ENCODE measurements around the gene LRRC8C.

The LRRC8C gene

DNA sequence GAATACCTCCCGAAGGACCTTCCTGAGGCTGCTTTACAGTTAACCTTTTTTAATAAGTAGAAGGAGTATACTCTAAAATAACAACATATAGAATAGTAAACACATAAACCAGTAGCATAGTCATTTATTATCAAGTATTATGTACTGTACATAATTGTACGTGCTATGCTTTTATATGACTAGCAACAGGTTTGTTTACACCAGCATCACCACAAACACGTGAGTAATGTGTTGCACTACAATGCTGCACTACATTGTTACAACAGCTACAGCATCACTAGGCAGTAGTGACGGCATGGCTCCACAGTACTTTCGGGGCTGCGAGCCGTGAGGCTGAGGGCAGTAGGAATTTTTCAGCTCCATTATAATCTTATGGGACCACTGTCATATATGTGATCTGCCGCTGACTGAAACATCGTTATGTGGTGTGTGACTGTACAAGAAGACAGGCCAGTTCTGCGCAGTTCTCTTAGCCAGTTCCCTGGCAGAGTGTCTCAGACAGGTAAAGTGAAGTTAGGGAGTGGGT lies 105.1 kb downstream of the LRRC8C start:
- DNase-seq: no peak

DNA sequence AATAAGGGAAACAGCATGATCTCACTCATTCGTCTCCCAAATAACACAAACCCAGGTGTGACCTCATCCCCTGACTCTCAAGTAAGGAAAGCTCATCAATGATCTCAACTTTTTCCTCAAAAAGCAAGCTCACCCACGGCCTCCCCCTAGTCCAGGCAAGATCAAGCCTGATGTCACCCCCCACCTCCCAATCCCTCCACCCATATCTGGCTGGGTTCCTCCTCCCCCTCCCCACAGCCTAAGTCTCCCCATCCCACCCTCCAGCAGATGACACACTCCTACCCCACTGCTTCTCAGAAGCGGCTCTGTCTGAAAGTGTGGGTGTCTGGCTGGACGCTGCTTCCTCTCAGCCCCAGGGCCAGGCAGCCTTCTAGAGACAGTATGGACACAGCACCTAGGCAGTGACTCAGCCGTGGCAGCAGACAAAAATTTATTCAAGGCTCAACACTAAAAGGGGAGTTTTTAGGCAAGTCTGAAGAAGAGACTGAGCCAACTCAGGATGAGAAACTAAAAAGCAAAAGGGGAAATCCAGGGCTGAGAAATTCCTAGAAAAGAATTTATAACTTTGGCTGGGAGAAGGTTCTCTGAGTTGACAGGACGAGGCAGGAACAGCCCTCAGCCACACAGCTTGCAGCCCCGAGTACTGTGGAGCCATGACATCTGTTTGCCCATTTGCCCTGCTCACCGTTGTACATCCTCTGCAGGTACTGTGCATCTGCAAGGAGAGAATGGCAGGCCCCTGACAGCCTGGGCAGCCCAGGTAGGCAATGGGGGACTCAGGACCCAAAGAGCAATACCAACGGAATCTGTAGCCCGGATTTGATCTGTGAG lies 106.3 kb downstream of the LRRC8C start:
- no peak for DNase-seq

- DNase-seq: no peak
These were observed 106.9 kb downstream of the LRRC8C start for GRCh38 chr1:89739844-89740216.

DNA sequence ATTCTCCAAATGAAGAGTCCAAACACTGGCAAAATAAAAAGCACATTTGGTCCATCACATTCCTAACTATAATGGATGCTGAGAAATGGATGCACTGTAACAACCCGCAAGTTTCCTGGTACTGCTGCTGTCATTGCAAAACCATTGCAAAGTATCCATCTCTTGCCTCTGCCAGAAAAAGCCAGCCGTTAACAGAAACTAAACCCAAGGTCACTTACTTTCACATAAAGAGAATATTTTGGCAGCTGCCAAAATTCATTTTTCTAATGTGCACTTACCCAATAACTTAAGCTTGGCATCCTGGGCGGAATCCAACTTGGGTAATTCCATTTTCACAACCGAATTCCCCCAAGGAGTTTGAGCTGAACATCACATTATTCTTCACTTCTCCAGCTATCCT lies 110.9 kb downstream of the LRRC8C start:
- no peak for DNase-seq

GRCh38 chr1:89746424-89747149 lies 113.7 kb downstream of the LRRC8C start:
- DNase-seq: no peak

GRCh38 chr1:89753761-89754160 lies 120.8 kb downstream of the LRRC8C start:
- DNase-seq: no peak

GRCh38 chr1:89754518-89754917 lies 121.6 kb downstream of the LRRC8C start:
- DNase-seq: peak; percentile 49

- no peak for DNase-seq
These were observed 122.7 kb downstream of the LRRC8C start for GRCh38 chr1:89755591-89755990.

DNA sequence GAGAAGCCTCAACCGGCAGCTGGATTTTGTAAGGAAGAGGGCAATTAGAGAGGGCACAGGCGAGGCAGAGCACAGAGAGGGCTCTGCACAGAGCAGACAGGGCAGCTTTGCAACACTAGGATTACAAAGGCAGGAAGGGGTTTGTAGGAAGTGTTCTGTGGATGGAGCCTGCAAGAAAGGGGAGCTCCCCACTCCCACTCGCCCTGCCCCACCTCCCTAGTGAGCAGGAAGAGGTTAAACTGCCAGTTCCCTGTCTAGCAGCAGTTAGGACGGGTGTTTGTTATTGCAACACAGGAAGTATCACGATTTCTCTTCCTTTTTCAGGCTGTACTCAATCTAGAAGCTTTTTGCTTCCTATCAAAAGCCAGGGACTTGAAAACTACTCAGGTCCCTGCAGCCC lies 124.6 kb downstream of the LRRC8C start:
- DNase-seq: peak; percentile 92

GRCh38 chr1:89758156-89758555 lies 125.2 kb downstream of the LRRC8C start:
- no peak for DNase-seq

- no peak for DNase-seq
These were observed 126.1 kb downstream of the LRRC8C start for GRCh38 chr1:89759036-89759435.

DNA sequence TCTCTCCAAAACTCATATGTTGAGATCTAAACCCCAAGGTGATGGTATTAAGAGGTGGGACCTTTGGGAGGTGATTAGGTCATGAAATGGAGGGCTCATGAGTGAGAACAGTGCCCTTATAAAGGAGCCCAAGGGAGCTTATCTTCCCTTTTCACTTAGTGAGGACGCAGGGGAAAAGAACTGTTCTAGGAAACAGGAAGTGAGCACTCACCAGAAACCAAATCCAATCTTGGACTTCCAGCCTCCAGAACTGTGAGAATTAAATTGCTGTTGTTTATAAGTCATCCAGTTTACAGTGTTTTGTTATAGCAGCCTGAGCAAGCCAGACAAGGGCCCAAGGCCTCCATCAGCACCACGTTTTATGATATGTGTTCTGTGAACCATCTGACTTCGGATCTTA lies 127.6 kb downstream of the LRRC8C start:
- no peak for DNase-seq

DNA sequence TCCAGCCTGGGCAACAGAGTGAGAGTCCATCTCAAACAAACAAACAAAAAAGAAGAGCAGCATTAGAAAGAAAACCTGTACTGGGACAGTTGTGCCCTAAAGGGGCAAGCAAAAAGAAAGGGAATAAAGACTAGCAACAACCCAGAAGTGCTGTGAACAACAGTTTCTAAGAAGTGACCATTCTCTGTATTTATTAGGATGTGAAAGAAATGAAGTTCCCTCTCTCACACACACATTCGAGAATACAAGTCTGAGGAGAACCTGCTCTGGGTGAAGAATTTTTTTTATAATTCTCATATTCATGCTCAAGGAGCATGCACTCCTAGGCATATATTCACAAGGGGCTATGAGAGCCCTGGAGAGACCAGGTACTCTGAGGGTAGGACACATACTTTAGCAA lies 128.4 kb downstream of the LRRC8C start:
- DNase-seq: no peak

GRCh38 chr1:89761901-89762300 lies 129.0 kb downstream of the LRRC8C start:
- DNase-seq: no peak

DNA sequence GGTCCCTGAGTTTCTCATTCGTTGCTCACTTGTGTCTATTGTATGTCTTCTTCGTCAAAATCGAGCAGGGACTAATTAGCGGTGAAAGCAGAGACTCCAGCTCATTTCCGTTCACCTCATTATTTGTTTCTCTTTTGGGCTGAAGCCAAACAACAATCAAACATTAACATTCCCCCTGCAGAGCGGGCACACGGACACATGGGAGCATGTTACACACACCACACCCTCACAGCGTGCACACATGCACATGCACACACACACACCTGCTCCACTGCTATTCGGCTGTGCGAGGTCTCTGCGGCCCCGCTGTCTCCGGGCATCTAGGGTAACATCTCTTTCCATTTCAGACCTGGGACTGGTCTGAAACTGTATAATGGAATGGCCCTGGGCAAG lies 129.5 kb downstream of the LRRC8C start:
- no peak for DNase-seq

DNA sequence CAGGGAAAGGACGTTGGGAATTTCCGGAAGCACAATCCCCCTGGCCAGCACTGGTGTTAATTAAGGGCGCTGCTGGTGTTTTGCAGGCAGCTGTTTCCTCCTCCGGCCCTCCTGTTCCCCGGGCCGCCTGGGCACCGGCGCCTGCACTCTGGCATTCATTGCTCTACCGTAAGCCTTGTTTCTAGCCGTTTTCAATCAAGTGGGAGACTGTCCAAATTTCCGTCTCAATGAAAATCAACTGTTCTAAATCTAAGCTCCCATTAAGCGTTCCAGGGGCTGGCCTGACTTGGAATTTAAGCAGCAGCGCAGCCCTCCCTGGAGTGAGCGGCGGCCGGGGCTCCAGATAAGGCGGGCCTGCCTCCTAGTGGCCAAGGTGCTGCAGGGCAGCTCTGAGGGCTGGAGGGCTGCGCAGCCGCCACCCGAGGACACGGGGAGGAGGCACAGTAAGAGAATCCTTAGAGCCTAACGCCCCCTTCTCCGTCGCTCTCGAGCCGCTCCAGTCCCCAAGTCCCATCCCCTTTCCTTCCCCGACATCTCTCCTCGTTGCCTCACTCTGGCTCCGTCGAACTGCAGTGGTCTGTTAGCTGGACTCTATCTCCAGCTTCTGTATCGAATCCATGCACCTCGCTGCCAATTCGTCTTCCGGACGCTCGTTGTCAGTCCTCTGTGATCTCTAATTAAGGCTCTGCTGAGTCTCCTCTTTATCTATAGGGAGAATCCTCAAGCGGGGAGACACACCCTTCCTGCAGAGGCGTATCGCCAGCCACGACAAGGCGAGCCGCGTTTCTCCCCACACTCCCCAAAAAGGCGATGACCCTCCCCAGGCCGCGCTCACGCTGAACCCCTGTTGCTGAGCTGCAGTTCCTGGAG lies 130.1 kb downstream of the LRRC8C start:
- DNase-seq: no peak

- DNase-seq: no peak
These were observed 130.7 kb downstream of the LRRC8C start for GRCh38 chr1:89763649-89763986.

GRCh38 chr1:89765774-89766173 lies 132.9 kb downstream of the LRRC8C start:
- no peak for DNase-seq

DNA sequence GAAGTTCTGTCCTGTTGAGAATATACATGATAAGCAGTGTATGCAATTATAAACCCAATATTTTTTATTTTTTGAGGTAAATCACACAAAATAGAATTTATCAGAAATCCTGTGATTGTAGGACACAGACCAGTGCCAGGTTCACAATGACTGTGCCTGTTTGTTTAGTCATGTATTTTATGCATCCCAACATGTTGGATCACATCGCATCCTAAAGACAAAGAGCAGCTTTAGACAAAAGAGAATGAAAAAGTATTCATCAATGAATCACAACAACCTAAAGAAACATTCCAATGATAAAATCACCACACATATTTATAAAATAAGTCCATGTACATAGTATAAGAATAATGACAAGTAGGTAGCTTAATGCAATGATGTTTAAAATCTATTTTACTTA lies 134.7 kb downstream of the LRRC8C start:
- no peak for DNase-seq

Measured in SIG-M5 (cell line).